Left lung (tissue), 10 donors: ENCODE results near the gene CXCL3. TPM values are rescaled to one million over a fixed set of nuclear protein-coding genes. Genes with fewer than 3 reads are reported as not detected.

Experiments used
- ATAC-seq: fragments of 200-7000 bp; cut with Tn5 transposase; one replicate; pipeline ENCODE4 v1.9.1; 2020; ENCODE audit warnings: moderate library complexity
- DNase-seq, 4 donors: peaks; one replicate each; pipeline ENCODE4 v3.0.0-alpha.2; 2013 to 2020
- H3K27ac ChIP-seq, 2 donors: fragments of 200-600 bp; sonication (generic) in 1 of 2; one replicate each; pipeline versions ENCODE4 v1.5.0 to v1.8.0; 2020 to 2021
- H3K27me3 ChIP-seq, 2 donors: fragments of 200-600 bp; sonication (generic) in 1 of 2; one replicate each; pipeline versions ENCODE4 v1.5.0 to v1.8.0; 2020 to 2021
- H3K36me3 ChIP-seq, 2 donors: fragments of 200-600 bp; sonication (generic) in 1 of 2; one replicate each; pipeline versions ENCODE4 v1.5.0 to v1.8.0; 2020 to 2021
- H3K4me1 ChIP-seq, 2 donors: fragments of 200-600 bp; one replicate each; pipeline ENCODE4 v1.8.0; 2021
- H3K4me3 ChIP-seq, 2 donors: fragments of 200-600 bp; sonication (generic) in 1 of 2; one replicate each; pipeline versions ENCODE4 v1.5.0 to v1.8.0; 2020 to 2021; ENCODE audit warnings: mild to moderate bottlenecking in 1 of 2
- H3K9me3 ChIP-seq, 2 donors: fragments of 200-600 bp; sonication (generic) in 1 of 2; one replicate each; pipeline versions ENCODE4 v1.5.0 to v1.8.0; 2020 to 2021
- intact Hi-C, 2 donors: fragments of 100-400 bp; cut with DNase I; formaldehyde crosslinking; loops; one replicate each; pipeline versions ENCODE4 v1.11.2 to v1.14.2; 2022
- polyA plus RNA-seq, 6 donors: library from polyadenylated mRNA; unstranded; fragments of 120-200 nt; gene quantifications; one replicate each; pipeline ENCODE4 v1.2.1, GENCODE V29; 2013; ENCODE audit not compliant: insufficient read length in 6 of 6
- total RNA-seq, 2 donors: library from RNA; stranded (reverse); fragmentation: NEBNext Ultra II Directional; extraction: Animal tissue kit (Norgen Biotek cat#: 25700); gene quantifications; one replicate each; pipeline ENCODE4 v1.2.1, GENCODE V29; 2021
- TF ChIP-seq, protein P1 (sequence below), 2 donors: fragments of 200-600 bp; sonication (generic) in 1 of 2; IDR thresholded peaks; one replicate each; pipeline versions ENCODE4 v1.5.0 to v1.8.0; 2021; ENCODE audit warnings: antibody characterized with exemption in 2 of 2
- donor health status: DM: no; HTN: yes; CAD: no.
- donor health status: DM: no; HTN: no; CAD: no.

Gene CXCL3
- total and polyA plus RNA-seq, 8 donors = 0.49 to 15.2 (median 1.0) TPM

DNA sequence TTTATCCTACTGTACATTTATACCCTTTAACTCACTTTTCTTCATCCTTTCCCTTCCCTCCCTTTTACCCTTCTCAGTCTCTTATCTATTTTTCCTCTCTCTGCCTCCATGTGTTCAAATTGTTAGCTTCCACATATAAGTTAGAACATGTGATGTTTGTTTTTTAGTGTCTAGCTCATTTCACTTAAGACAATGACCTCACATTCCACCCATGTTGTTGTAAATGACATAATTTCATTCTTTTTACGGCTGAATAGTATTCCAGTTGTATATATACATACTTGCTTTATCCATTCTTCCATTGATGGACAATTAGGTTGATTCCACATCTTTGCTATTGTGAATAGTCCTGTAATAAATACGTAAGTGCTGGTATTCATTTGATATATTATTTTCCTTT is 7.3 kb upstream of the CXCL3 start:
- Histone ChIP-seq H3K27me3 (no peaks in the 10 kb centered on the region), H3K27ac (no peak overlapping the region), H3K36me3 (no peaks in the 10 kb centered on the region), H3K4me3 (no peak overlapping the region), H3K9me3 (peaks cover 0 to 10% of the 10 kb centered on the region in 2 donors), H3K4me1 (peaks cover 0 to 10% of the 10 kb centered on the region in 2 donors)
- TF ChIP-seq, protein P1, sequence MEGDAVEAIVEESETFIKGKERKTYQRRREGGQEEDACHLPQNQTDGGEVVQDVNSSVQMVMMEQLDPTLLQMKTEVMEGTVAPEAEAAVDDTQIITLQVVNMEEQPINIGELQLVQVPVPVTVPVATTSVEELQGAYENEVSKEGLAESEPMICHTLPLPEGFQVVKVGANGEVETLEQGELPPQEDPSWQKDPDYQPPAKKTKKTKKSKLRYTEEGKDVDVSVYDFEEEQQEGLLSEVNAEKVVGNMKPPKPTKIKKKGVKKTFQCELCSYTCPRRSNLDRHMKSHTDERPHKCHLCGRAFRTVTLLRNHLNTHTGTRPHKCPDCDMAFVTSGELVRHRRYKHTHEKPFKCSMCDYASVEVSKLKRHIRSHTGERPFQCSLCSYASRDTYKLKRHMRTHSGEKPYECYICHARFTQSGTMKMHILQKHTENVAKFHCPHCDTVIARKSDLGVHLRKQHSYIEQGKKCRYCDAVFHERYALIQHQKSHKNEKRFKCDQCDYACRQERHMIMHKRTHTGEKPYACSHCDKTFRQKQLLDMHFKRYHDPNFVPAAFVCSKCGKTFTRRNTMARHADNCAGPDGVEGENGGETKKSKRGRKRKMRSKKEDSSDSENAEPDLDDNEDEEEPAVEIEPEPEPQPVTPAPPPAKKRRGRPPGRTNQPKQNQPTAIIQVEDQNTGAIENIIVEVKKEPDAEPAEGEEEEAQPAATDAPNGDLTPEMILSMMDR (IDR thresholded peaks at IDR 0.05) = no peak
- ATAC-seq (no peak), DNase-seq (no peak)
- intact Hi-C loops = no loop called here

DNA sequence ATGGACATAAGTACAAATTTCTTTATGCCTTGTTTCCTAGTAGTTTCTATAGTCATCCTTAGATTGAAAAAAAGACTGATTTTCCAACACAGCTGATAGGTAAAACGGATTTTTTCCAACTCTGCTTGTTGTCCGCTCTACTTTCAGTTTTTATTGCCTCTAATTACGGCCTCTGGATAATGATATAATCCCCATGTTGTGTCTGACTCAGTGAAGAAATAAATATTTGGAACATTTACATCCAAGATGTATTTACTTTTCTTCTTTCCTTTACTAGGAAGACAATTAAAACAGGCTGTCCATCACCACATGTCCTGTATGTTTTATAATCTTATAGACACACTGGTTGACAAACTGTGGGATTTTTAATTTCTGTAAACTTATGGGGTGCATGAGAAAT is 6.8 kb upstream of the CXCL3 start:
- Histone ChIP-seq H3K4me1 (peaks cover 0 to 10% of the 10 kb centered on the region in 2 donors), H3K27ac (no peak overlapping the region), H3K36me3 (no peaks in the 10 kb centered on the region), H3K27me3 (no peaks in the 10 kb centered on the region), H3K4me3 (no peak overlapping the region), H3K9me3 (peaks cover 0 to 10% of the 10 kb centered on the region in 2 donors)
- no peak for ATAC-seq
- TF ChIP-seq, protein P1 (IDR thresholded peaks at IDR 0.05) = no peak
- no peak for DNase-seq
- intact Hi-C loops = no loop called here

DNA sequence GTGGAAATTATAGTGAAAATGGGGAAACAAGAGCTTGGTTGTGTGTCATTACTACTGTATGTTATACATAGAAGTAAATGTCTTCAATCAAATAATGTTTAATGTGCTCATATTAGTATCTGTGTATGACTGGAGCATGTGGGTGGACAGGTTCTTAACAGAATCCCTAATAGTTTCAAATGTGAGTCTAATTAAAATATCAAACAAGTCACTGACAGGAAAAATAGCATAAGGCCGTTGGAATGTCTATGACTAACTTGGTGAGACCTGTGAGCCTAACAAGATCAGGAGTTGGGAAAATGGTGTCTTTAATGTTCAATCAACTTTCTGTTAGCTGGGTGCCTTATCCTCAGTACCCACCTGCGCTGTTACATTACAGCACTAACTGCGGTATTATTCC is 6.2 kb upstream of the CXCL3 start:
- no peak for DNase-seq
- intact Hi-C loops = no loop called here
- TF ChIP-seq, protein P1 (IDR thresholded peaks at IDR 0.05) = no peak
- Histone ChIP-seq H3K9me3 (peaks cover 0 to 10% of the 10 kb centered on the region in 2 donors), H3K27me3 (no peaks in the 10 kb centered on the region), H3K36me3 (no peaks in the 10 kb centered on the region), H3K4me3 (no peak overlapping the region), H3K27ac (no peak overlapping the region), H3K4me1 (peaks cover 0 to 10% of the 10 kb centered on the region in 2 donors)
- ATAC-seq = no peak

DNA sequence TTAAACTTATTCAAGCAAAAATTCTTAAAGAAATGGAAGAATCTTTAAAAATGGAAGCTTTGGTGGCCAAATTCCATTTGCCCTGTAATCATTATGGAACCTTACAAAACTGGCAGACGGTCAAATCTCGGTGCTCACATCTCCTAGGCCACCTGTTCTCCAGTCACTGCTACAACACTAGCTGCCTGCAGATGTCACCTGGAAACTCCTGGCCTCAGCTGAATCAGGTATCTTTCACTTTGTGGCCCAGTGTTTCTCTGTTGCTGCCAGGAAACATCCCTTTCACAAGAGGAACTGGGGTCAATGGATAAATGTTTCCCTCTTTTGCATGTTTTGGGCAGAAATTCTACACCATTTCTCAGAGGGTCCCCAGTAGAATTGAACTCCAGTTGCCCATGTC is 4.2 kb upstream of the CXCL3 start:
- intact Hi-C loops = no loop called here
- TF ChIP-seq, protein P1 (IDR thresholded peaks at IDR 0.05) = no peak
- H3K27me3 ChIP-seq = no peaks in the 10 kb centered on the region
- H3K36me3 ChIP-seq = no peaks in the 10 kb centered on the region
- no peak for ATAC-seq
- peaks cover 0 to 10% of the 10 kb centered on the region in 2 donors for H3K9me3 ChIP-seq
- no peak for DNase-seq
- H3K4me1 ChIP-seq = peaks cover 0 to 14% of the 10 kb centered on the region in 2 donors
- no peak overlapping the region for H3K27ac ChIP-seq
- H3K4me3 ChIP-seq = no peak overlapping the region

DNA sequence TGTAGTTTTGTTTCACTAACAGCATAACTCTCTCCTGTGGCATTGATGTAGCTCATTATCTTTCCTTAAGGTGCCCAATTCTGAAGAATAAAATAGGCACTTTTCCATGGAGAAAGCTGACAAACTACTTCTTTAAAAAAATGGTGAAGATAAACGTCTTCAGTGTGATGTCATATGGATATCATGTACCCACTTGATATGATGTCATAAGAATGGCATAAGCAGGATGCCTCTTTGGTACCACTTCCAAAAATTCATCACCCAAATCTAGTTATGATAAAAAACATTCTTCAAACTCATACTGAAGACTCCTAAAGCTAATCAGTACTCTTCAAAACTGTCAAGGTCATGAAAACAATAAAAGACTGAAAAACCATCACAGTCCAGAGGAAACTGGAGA is 2.9 kb upstream of the CXCL3 start:
- no peaks in the 10 kb centered on the region for H3K27me3 ChIP-seq
- ATAC-seq = no peak
- no peak overlapping the region for H3K27ac ChIP-seq
- intact Hi-C loops = no loop called here
- H3K4me1 ChIP-seq = peaks cover 0 to 16% of the 10 kb centered on the region in 2 donors
- DNase-seq = no peak
- no peak overlapping the region for H3K4me3 ChIP-seq
- TF ChIP-seq, protein P1 (IDR thresholded peaks at IDR 0.05) = no peak
- no peaks in the 10 kb centered on the region for H3K36me3 ChIP-seq
- peaks cover 0 to 2% of the 10 kb centered on the region in 2 donors for H3K9me3 ChIP-seq
